A673 (cell line): Measurements from ENCODE around the gene RUNX2. TPM values are rescaled to one million over a fixed set of nuclear protein-coding genes. Genes with fewer than 3 reads are reported as not detected.

Experiments used
- BruUV-seq: library from RNA; stranded (reverse); fragments of 400-500 nt; replicated peaks from 2 replicates; lab custom pipeline; 2021; lab: Mats Ljungman, UMichigan
- CTCF ChIA-PET: fragments of 300-600 bp; sonication (Branson Sonifier 250); formaldehyde crosslinking; loops from one replicate; lab custom pipeline; 2022; ENCODE audit warnings: antibody characterized with exemption; lab: Charles Lee
- POLR2A ChIA-PET: fragments of 300-600 bp; sonication (Branson Sonifier 250); formaldehyde crosslinking; loops from one replicate; lab custom pipeline; 2022; ENCODE audit warnings: antibody characterized with exemption; ENCODE audit not compliant: low non-redundant PET; lab: Charles Lee
- DNase-seq: peaks from one replicate; pipeline ENCODE4 v3.0.0-alpha.2; 2015; ENCODE audit warnings: low spot score
- H3K27ac ChIP-seq: fragments of 200-600 bp; sonication (generic); 2 replicates; pipeline ENCODE4 v1.5.1; 2016; ENCODE audit warnings: mixed run types, low read depth, mild to moderate bottlenecking, mixed read lengths, antibody characterized with exemption, low read length; ENCODE audit not compliant: poor library complexity, severe bottlenecking
- H3K27me3 ChIP-seq: fragments of 200-600 bp; sonication (generic); replicated peaks from 2 replicates; pipeline ENCODE4 v1.6.1; 2017; ENCODE audit warnings: mixed run types, low read depth, mild to moderate bottlenecking, mixed read lengths, antibody characterized with exemption, low read length; ENCODE audit not compliant: insufficient read depth, poor library complexity
- H3K36me3 ChIP-seq: fragments of 200-600 bp; sonication (generic); 2 replicates; pipeline ENCODE4 v1.6.1; 2016; ENCODE audit warnings: mixed run types, mild to moderate bottlenecking, mixed read lengths, antibody characterized with exemption, low read length; ENCODE audit not compliant: insufficient read depth, poor library complexity, severe bottlenecking
- H3K4me1 ChIP-seq: fragments of 200-600 bp; sonication (generic); 2 replicates; pipeline ENCODE4 v1.6.1; 2017; ENCODE audit warnings: mixed run types, mild to moderate bottlenecking, mixed read lengths, antibody characterized with exemption, low read length; ENCODE audit not compliant: insufficient read depth, poor library complexity, severe bottlenecking
- H3K4me3 ChIP-seq: fragments of 200-600 bp; sonication (generic); 2 replicates; pipeline ENCODE4 v1.5.1; 2016; ENCODE audit warnings: low read depth, mixed run types, mild to moderate bottlenecking, mixed read lengths, low read length; ENCODE audit not compliant: poor library complexity, severe bottlenecking
- H3K9me3 ChIP-seq: fragments of 200-600 bp; sonication (generic); 2 replicates; pipeline ENCODE4 v1.6.1; 2016; ENCODE audit warnings: mixed run types, low read depth, mild to moderate bottlenecking, mixed read lengths, antibody characterized with exemption, low read length; ENCODE audit not compliant: poor library complexity, severe bottlenecking
- CTCF ChIP-seq: fragments of 300-800, 200-600 bp; sonication (generic); conservative IDR thresholded peaks from 2 replicates; pipeline ENCODE4 v1.5.1; 2017; ENCODE audit warnings: low read depth, mild to moderate bottlenecking, antibody characterized with exemption, low read length, moderate library complexity, mixed read lengths
- EZH2 ChIP-seq: fragments of 200-600 bp; sonication (generic); IDR thresholded peaks from 2 replicates; pipeline ENCODE4 v1.6.1; 2017; ENCODE audit warnings: borderline replicate concordance, low read depth, mild to moderate bottlenecking, mixed read lengths, antibody characterized with exemption, low read length; ENCODE audit not compliant: poor library complexity, severe bottlenecking
- intact Hi-C: fragments of 100-400 bp; cut with micrococcal nuclease; formaldehyde crosslinking; loops from one replicate; pipeline ENCODE4 v1.10.0; 2022; ENCODE audit not compliant: unreplicated experiment
- total RNA-seq: library from RNA; stranded (reverse); gene quantifications from 2 replicates; pipeline ENCODE4 v1.2.3, GENCODE V29; 2021

The RUNX2 gene
- total RNA-seq, 1 experiment from 2014 or later = 4.9 TPM

GRCh38 chr6:45445364-45445748 lies 117.2 kb downstream of the RUNX2 start:
- no peaks in the 10 kb centered on the region for H3K27me3 ChIP-seq
- intact Hi-C loops = no loop called here
- no peak for TF ChIP-seq CTCF
- TF ChIP-seq EZH2 = no peak
- H3K27ac ChIP-seq = peak overlapping the region; percentile 77
- no peaks in the 10 kb centered on the region for H3K36me3 ChIP-seq
- H3K4me1 ChIP-seq = peaks cover 68% of the 10 kb centered on the region
- POLR2A ChIA-PET = no interaction called here
- H3K9me3 ChIP-seq = no peaks in the 10 kb centered on the region
- CTCF ChIA-PET = no interaction called here
- BruUV-seq = no TSS peak
- no peak overlapping the region for H3K4me3 ChIP-seq
- DNase-seq = no peak

GRCh38 chr6:45445749-45446549 lies 117.8 kb downstream of the RUNX2 start:
- no TSS peak for BruUV-seq
- H3K27ac ChIP-seq = peak overlapping the region; percentile 85
- intact Hi-C loops = no loop called here
- DNase-seq = peak; percentile 99
- CTCF ChIA-PET = interaction anchor here (0.7 kb wide), 1 partner anchor 9 kb away, joined by 3 read pairs; no protein-coding TSS in a partner anchor
- no peaks in the 10 kb centered on the region for H3K36me3 ChIP-seq
- POLR2A ChIA-PET = interaction anchor here (0.6 kb wide), 4 partner anchors 44 to 342 kb away, joined by 3 to 4 read pairs (median 4); partner anchors contain the start of gene SUPT3H
- H3K27me3 ChIP-seq = no peaks in the 10 kb centered on the region
- TF ChIP-seq CTCF (no peak), EZH2 (no peak)
- H3K4me3 ChIP-seq = no peak overlapping the region
- H3K4me1 ChIP-seq = peaks cover 70% of the 10 kb centered on the region
- no peaks in the 10 kb centered on the region for H3K9me3 ChIP-seq

- intact Hi-C loops = no loop called here
- DNase-seq = no peak
- POLR2A ChIA-PET = no interaction called here
- peak overlapping the region; percentile 85 for H3K27ac ChIP-seq
- BruUV-seq = no TSS peak
- H3K36me3 ChIP-seq = no peaks in the 10 kb centered on the region
- H3K4me3 ChIP-seq = no peak overlapping the region
- H3K4me1 ChIP-seq = peaks cover 61% of the 10 kb centered on the region
- no peak for TF ChIP-seq EZH2
- TF ChIP-seq CTCF = no peak
- no peaks in the 10 kb centered on the region for H3K27me3 ChIP-seq
- CTCF ChIA-PET = no interaction called here
- no peaks in the 10 kb centered on the region for H3K9me3 ChIP-seq
Observed at GRCh38 chr6:45447005-45447404, 118.9 kb downstream of the RUNX2 start.
